ENCODE results near the gene GALNT12. TPM values are rescaled to one million over a fixed set of nuclear protein-coding genes. Genes with fewer than 3 reads are reported as not detected.

GALNT12 gene
- total RNA-seq, 1 donor from 2014 or later, result 0.55 TPM

GRCh38 chr9:98881356-98881755 lies 73.9 kb downstream of the GALNT12 start:
- no peaks in the 10 kb centered on the region for H3K9me3 Mint-ChIP-seq (ENCODE audit: low read depth)
- no peak overlapping the region for H3K27ac Mint-ChIP-seq (ENCODE audit: unreplicated experiment)
- H3K4me3 Mint-ChIP-seq (ENCODE audit: unreplicated experiment), result no peak overlapping the region
- peaks cover 38% of the 10 kb centered on the region for H3K27me3 Mint-ChIP-seq (ENCODE audit: low read depth)
- H3K4me1 Mint-ChIP-seq (ENCODE audit: low read depth), result peaks cover 15% of the 10 kb centered on the region
- DNase-seq (ENCODE audit: low spot score), result no peak
- TF ChIP-seq, protein P1, sequence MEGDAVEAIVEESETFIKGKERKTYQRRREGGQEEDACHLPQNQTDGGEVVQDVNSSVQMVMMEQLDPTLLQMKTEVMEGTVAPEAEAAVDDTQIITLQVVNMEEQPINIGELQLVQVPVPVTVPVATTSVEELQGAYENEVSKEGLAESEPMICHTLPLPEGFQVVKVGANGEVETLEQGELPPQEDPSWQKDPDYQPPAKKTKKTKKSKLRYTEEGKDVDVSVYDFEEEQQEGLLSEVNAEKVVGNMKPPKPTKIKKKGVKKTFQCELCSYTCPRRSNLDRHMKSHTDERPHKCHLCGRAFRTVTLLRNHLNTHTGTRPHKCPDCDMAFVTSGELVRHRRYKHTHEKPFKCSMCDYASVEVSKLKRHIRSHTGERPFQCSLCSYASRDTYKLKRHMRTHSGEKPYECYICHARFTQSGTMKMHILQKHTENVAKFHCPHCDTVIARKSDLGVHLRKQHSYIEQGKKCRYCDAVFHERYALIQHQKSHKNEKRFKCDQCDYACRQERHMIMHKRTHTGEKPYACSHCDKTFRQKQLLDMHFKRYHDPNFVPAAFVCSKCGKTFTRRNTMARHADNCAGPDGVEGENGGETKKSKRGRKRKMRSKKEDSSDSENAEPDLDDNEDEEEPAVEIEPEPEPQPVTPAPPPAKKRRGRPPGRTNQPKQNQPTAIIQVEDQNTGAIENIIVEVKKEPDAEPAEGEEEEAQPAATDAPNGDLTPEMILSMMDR (IDR thresholded peaks at IDR 0.05), result no peak
- no peaks in the 10 kb centered on the region for H3K36me3 Mint-ChIP-seq (ENCODE audit: low read depth)

DNA sequence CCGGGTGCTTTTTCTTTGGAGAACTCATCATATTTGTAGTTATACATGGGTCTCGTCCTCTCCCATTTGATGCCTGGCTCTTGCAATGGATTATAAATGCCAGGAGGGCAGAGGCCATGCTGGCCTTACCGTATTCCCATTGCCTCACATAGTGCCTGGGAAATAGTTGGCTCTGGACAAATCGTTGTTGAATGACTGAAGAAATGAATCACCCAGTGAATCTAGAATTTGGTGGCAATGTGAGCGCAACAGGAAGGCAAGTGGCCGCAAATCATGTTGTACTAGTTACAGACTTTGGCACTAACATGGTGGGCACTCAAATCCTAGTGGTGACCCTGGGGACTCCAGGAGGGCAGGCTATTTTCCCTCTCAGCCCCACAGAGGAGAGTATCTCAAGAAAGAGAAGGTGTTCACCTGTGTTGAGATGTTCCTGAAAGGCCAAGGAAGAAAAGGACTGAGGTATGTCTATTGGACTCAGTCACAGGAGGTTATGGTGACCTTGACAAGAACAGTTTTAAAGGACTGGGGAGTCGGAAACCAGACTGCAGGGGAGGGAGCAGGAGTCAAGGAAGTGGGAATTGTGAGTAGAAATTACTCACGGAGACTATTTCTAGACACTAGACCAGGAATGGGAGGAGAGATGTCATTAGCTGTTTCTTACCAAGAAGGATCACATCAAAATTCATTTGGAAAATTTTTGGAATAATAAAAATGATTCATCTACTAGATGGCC lies 74.5 kb downstream of the GALNT12 start:
- TF ChIP-seq, protein P1 (IDR thresholded peaks at IDR 0.05), result no peak
- Mint-ChIP-seq H3K9me3 (ENCODE audit: low read depth) (no peaks in the 10 kb centered on the region), H3K4me3 (ENCODE audit: unreplicated experiment) (no peak overlapping the region), H3K27me3 (ENCODE audit: low read depth) (peaks cover 36% of the 10 kb centered on the region), H3K4me1 (ENCODE audit: low read depth) (peaks cover 19% of the 10 kb centered on the region), H3K36me3 (ENCODE audit: low read depth) (no peaks in the 10 kb centered on the region), H3K27ac (ENCODE audit: unreplicated experiment) (no peak overlapping the region)
- DNase-seq (ENCODE audit: low spot score), result no peak

DNA sequence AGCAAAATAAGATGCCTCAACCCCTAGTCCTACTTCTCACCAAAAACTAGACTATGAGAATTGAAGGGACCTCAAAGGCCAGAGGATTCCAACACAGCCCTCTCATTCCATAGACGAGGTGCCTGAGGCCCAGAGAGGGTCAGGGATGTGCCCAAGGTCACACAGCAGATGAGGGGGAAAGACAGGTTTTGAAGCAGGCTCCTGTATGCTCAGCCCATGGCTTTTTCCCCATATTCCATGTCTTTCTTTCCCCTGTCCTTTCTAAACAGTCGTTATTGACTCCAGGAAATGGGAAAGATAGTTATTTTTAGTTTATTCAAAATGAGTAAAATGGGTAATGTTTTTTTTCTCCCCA lies 75.1 kb downstream of the GALNT12 start:
- no peak for DNase-seq (ENCODE audit: low spot score)
- H3K9me3 Mint-ChIP-seq (ENCODE audit: low read depth), result no peaks in the 10 kb centered on the region
- peaks cover 33% of the 10 kb centered on the region for H3K27me3 Mint-ChIP-seq (ENCODE audit: low read depth)
- no peak overlapping the region for H3K27ac Mint-ChIP-seq (ENCODE audit: unreplicated experiment)
- TF ChIP-seq, protein P1 (IDR thresholded peaks at IDR 0.05), result no peak
- H3K4me1 Mint-ChIP-seq (ENCODE audit: low read depth), result peaks cover 19% of the 10 kb centered on the region
- H3K36me3 Mint-ChIP-seq (ENCODE audit: low read depth), result no peaks in the 10 kb centered on the region
- no peak overlapping the region for H3K4me3 Mint-ChIP-seq (ENCODE audit: unreplicated experiment)

DNA sequence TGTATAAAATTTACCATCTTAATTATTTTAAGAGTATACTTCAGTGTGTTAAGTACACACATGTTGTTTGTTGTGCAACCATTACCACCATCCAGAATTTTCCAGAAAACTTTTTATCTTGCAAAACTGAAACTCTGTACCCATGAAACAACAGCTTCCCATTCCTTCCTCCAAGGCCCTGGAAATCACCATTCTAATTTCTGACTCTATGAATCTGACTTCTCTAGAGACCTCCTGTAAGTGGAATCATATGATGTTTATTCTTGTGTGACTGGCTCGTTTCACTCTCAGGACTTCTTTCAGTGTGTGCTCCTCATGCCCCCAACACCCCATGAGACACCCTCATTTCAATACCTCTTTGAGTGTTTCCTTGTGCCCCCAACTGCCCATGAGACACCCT lies 75.8 kb downstream of the GALNT12 start:
- TF ChIP-seq, protein P1 (IDR thresholded peaks at IDR 0.05), result no peak
- H3K4me1 Mint-ChIP-seq (ENCODE audit: low read depth), result peaks cover 23% of the 10 kb centered on the region
- H3K9me3 Mint-ChIP-seq (ENCODE audit: low read depth), result no peaks in the 10 kb centered on the region
- H3K27ac Mint-ChIP-seq (ENCODE audit: unreplicated experiment), result no peak overlapping the region
- no peak overlapping the region for H3K4me3 Mint-ChIP-seq (ENCODE audit: unreplicated experiment)
- peaks cover 31% of the 10 kb centered on the region for H3K27me3 Mint-ChIP-seq (ENCODE audit: low read depth)
- no peaks in the 10 kb centered on the region for H3K36me3 Mint-ChIP-seq (ENCODE audit: low read depth)
- no peak for DNase-seq (ENCODE audit: low spot score)

- H3K4me3 Mint-ChIP-seq (ENCODE audit: unreplicated experiment), result no peak overlapping the region
- no peak overlapping the region for H3K27ac Mint-ChIP-seq (ENCODE audit: unreplicated experiment)
- TF ChIP-seq, protein P1 (IDR thresholded peaks at IDR 0.05), result no peak
- H3K9me3 Mint-ChIP-seq (ENCODE audit: low read depth), result no peaks in the 10 kb centered on the region
- no peaks in the 10 kb centered on the region for H3K36me3 Mint-ChIP-seq (ENCODE audit: low read depth)
- H3K27me3 Mint-ChIP-seq (ENCODE audit: low read depth), result peaks cover 24% of the 10 kb centered on the region
- DNase-seq (ENCODE audit: low spot score), result no peak
- peaks cover 24% of the 10 kb centered on the region for H3K4me1 Mint-ChIP-seq (ENCODE audit: low read depth)
Measured at GRCh38 chr9:98884849-98885248, 77.4 kb downstream of the GALNT12 start.

All from chondrocyte (in vitro differentiated cells).